A673 (cell line): ENCODE measurements around the gene SHISA4. TPM values are rescaled to one million over a fixed set of nuclear protein-coding genes. Genes with fewer than 3 reads are reported as not detected.

Experiments
- BruUV-seq: library from RNA; stranded (reverse); fragments of 400-500 nt; replicated peaks from 2 replicates; lab custom pipeline; 2021; lab: Mats Ljungman, UMichigan
- CTCF ChIA-PET: fragments of 300-600 bp; sonication (Branson Sonifier 250); formaldehyde crosslinking; loops from one replicate; lab custom pipeline; 2022; ENCODE audit warnings: antibody characterized with exemption; lab: Charles Lee
- POLR2A ChIA-PET: fragments of 300-600 bp; sonication (Branson Sonifier 250); formaldehyde crosslinking; loops from one replicate; lab custom pipeline; 2022; ENCODE audit warnings: antibody characterized with exemption; ENCODE audit not compliant: low non-redundant PET; lab: Charles Lee
- DNase-seq: peaks from one replicate; pipeline ENCODE4 v3.0.0-alpha.2; 2015; ENCODE audit warnings: low spot score
- H3K27ac ChIP-seq: fragments of 200-600 bp; sonication (generic); 2 replicates; pipeline ENCODE4 v1.5.1; 2016; ENCODE audit warnings: mixed run types, low read depth, mild to moderate bottlenecking, mixed read lengths, antibody characterized with exemption, low read length; ENCODE audit not compliant: poor library complexity, severe bottlenecking
- H3K27me3 ChIP-seq: fragments of 200-600 bp; sonication (generic); replicated peaks from 2 replicates; pipeline ENCODE4 v1.6.1; 2017; ENCODE audit warnings: mixed run types, low read depth, mild to moderate bottlenecking, mixed read lengths, antibody characterized with exemption, low read length; ENCODE audit not compliant: insufficient read depth, poor library complexity
- H3K36me3 ChIP-seq: fragments of 200-600 bp; sonication (generic); 2 replicates; pipeline ENCODE4 v1.6.1; 2016; ENCODE audit warnings: mixed run types, mild to moderate bottlenecking, mixed read lengths, antibody characterized with exemption, low read length; ENCODE audit not compliant: insufficient read depth, poor library complexity, severe bottlenecking
- H3K4me1 ChIP-seq: fragments of 200-600 bp; sonication (generic); 2 replicates; pipeline ENCODE4 v1.6.1; 2017; ENCODE audit warnings: mixed run types, mild to moderate bottlenecking, mixed read lengths, antibody characterized with exemption, low read length; ENCODE audit not compliant: insufficient read depth, poor library complexity, severe bottlenecking
- H3K4me3 ChIP-seq: fragments of 200-600 bp; sonication (generic); 2 replicates; pipeline ENCODE4 v1.5.1; 2016; ENCODE audit warnings: low read depth, mixed run types, mild to moderate bottlenecking, mixed read lengths, low read length; ENCODE audit not compliant: poor library complexity, severe bottlenecking
- H3K9me3 ChIP-seq: fragments of 200-600 bp; sonication (generic); 2 replicates; pipeline ENCODE4 v1.6.1; 2016; ENCODE audit warnings: mixed run types, low read depth, mild to moderate bottlenecking, mixed read lengths, antibody characterized with exemption, low read length; ENCODE audit not compliant: poor library complexity, severe bottlenecking
- EZH2 ChIP-seq: fragments of 200-600 bp; sonication (generic); IDR thresholded peaks from 2 replicates; pipeline ENCODE4 v1.6.1; 2017; ENCODE audit warnings: borderline replicate concordance, low read depth, mild to moderate bottlenecking, mixed read lengths, antibody characterized with exemption, low read length; ENCODE audit not compliant: poor library complexity, severe bottlenecking
- intact Hi-C: fragments of 100-400 bp; cut with micrococcal nuclease; formaldehyde crosslinking; loops from one replicate; pipeline ENCODE4 v1.10.0; 2022; ENCODE audit not compliant: unreplicated experiment
- total RNA-seq: library from RNA; stranded (reverse); gene quantifications from 2 replicates; pipeline ENCODE4 v1.2.3, GENCODE V29; 2021
- TF ChIP-seq, protein P1 (sequence below): fragments of 300-800, 200-600 bp; sonication (generic); conservative IDR thresholded peaks from 2 replicates; pipeline ENCODE4 v1.5.1; 2017; ENCODE audit warnings: low read depth, mild to moderate bottlenecking, antibody characterized with exemption, low read length, moderate library complexity, mixed read lengths

The SHISA4 gene
- total RNA-seq, 1 experiment from 2014 or later, result 1.2 TPM

DNA sequence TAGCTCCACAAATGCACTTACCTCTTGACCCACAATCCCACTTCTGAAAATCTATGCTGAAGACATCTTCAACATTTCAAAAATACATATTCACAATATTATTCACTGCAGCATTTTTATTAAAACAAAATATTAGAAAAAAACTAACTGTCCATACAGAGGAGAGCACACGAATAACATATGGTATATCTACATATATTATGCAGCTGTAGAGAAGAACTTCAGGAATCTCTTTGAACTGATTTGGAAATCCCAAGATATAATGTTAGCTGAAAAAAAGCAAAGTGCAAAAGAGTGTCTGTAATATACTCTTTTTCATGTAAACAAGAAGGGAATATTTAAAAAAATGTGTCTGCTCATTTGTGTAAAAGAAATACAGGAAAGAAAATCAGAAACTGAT is 48.2 kb upstream of the SHISA4 start:
- intact Hi-C loops, result no loop called here
- ChIA-PET POLR2A (no interaction called here), CTCF (no interaction called here)
- no peaks in the 10 kb centered on the region for H3K9me3 ChIP-seq
- no peak for DNase-seq
- H3K4me3 ChIP-seq, result no peak overlapping the region
- H3K4me1 ChIP-seq, result peaks cover 12% of the 10 kb centered on the region
- H3K36me3 ChIP-seq, result peaks cover 7% of the 10 kb centered on the region
- TF ChIP-seq, protein P1, sequence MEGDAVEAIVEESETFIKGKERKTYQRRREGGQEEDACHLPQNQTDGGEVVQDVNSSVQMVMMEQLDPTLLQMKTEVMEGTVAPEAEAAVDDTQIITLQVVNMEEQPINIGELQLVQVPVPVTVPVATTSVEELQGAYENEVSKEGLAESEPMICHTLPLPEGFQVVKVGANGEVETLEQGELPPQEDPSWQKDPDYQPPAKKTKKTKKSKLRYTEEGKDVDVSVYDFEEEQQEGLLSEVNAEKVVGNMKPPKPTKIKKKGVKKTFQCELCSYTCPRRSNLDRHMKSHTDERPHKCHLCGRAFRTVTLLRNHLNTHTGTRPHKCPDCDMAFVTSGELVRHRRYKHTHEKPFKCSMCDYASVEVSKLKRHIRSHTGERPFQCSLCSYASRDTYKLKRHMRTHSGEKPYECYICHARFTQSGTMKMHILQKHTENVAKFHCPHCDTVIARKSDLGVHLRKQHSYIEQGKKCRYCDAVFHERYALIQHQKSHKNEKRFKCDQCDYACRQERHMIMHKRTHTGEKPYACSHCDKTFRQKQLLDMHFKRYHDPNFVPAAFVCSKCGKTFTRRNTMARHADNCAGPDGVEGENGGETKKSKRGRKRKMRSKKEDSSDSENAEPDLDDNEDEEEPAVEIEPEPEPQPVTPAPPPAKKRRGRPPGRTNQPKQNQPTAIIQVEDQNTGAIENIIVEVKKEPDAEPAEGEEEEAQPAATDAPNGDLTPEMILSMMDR, result no peak
- no peak for TF ChIP-seq EZH2
- H3K27ac ChIP-seq, result no peak overlapping the region
- no TSS peak for BruUV-seq
- no peaks in the 10 kb centered on the region for H3K27me3 ChIP-seq

DNA sequence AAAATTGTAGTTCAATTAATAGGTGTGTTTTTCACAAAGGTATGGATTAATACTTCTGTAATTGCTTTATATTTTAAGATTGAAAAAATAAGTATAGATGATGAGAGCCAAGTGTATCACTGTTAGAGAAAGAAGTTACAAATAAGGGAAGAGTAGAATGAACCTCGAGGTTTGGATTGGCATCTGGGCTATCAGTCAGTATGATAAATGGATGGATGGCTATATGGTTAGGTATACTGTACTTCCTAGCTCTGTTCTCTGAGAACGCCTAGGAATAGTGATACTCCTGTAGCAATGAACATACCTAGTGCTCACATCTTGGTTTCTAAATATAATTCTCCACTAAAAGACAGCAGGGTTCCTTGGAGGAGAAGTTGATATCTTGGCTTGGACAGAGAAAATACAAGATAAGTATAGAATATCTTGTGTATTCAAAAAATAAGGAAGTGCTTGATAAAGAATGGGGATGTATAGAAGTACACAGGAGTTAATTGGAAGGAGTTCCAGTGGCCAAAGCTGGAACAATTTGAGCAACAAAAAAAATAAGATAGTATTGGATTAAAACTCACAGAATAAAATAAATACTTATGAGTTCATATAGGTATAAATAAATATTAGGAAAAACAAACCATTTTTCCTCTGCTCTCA is 47.3 kb upstream of the SHISA4 start:
- TF ChIP-seq, protein P1, result no peak
- no peak for TF ChIP-seq EZH2
- Histone ChIP-seq H3K36me3 (peaks cover 4% of the 10 kb centered on the region), H3K27ac (no peak overlapping the region), H3K9me3 (no peaks in the 10 kb centered on the region), H3K27me3 (no peaks in the 10 kb centered on the region), H3K4me1 (peaks cover 12% of the 10 kb centered on the region), H3K4me3 (no peak overlapping the region)
- BruUV-seq, result no TSS peak
- intact Hi-C loops, result no loop called here
- DNase-seq, result no peak
- CTCF ChIA-PET, result no interaction called here
- POLR2A ChIA-PET, result interaction anchor here (0.5 to 0.7 kb wide), 2 partner anchors 43 to 451 kb away, joined by 3 to 4 read pairs; no protein-coding TSS in a partner anchor

DNA sequence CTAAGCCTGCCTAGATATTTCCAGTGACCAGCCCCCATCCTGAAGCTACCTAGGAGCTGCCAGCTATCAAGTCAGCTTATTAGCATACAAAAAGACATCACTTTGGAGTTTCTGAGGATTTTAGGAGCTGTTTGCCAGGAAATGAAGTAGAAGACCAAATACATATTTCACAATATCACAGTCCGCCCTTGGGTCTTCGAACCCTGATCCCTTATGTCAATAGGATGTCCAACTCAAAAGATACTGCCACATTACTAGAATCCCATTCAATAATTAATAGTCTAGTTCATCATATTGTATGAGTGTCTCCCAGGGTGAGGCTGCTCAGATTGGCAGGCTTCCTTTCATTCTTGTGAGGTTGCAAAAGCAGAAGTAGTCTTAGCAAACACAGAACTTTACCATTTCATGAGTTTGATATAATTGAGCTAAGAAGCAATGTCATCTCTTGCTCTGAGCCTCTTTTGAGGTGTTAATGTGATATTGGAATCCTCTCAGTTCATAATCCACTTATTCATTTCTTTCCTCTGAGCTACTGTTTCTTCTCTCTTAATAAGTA is 46.1 kb upstream of the SHISA4 start:
- no peak for DNase-seq
- H3K4me1 ChIP-seq, result peaks cover 12% of the 10 kb centered on the region
- no peak overlapping the region for H3K27ac ChIP-seq
- ChIA-PET POLR2A (no interaction called here), CTCF (no interaction called here)
- intact Hi-C loops, result no loop called here
- H3K27me3 ChIP-seq, result no peaks in the 10 kb centered on the region
- BruUV-seq, result no TSS peak
- TF ChIP-seq, protein P1, result no peak
- TF ChIP-seq EZH2, result no peak
- H3K4me3 ChIP-seq, result no peak overlapping the region
- peaks cover 10% of the 10 kb centered on the region for H3K36me3 ChIP-seq
- no peaks in the 10 kb centered on the region for H3K9me3 ChIP-seq
